ENCODE results near the gene EYS. TPM values are rescaled to one million over a fixed set of nuclear protein-coding genes. Genes with fewer than 3 reads are reported as not detected.

Gene EYS
- total RNA-seq, 1 experiment from 2014 or later: not detected

DNA sequence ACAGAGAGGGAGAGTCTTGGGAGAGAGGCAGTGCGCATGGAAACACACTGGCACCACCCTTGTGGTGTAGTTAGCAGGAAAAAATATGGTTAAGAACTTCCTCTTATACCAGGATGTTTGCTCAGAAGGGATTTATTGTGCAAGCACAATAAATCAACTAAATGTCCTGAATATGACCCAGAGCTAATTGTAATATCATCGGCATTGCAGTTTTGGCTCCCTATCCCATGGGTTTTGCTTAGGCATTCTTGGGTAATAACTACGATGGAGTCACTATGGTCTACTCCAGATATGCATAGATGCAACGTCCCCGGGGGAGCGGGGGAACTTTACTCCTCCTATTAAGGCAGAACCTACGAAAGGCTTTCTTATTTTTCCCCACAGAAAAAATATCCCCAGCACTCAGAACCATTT is 751.6 kb downstream of the EYS start:
- no peak overlapping the region for H3T11ph ChIP-seq (ENCODE audit: low read length)
- H3K14ac ChIP-seq (ENCODE audit: insufficient read depth, low read length): no peak overlapping the region
- no peak overlapping the region for H4K91ac ChIP-seq (ENCODE audit: insufficient read length, low read depth, low read length)
- no peaks in the 10 kb centered on the region for H4K20me1 ChIP-seq (ENCODE audit: control insufficient read depth, insufficient read depth, insufficient read length)
- Mint-ChIP-seq H3K27ac (peak overlapping the region in 1 of 3 experiments; percentile 79; a peak in 2 of 7 replicates), H3K36me3 (ENCODE audit: insufficient read depth in 1 of 3, low read depth in 3 of 3) (no peaks in the 10 kb centered on the region), H3K27me3 (ENCODE audit: low read depth) (no peaks in the 10 kb centered on the region), H3K4me3 (no peak overlapping the region), H3K4me1 (no peaks in the 10 kb centered on the region), H3K9me3 (no peaks in the 10 kb centered on the region; a peak in 2 of 5 replicates)
- TF ChIP-seq, protein P1, sequence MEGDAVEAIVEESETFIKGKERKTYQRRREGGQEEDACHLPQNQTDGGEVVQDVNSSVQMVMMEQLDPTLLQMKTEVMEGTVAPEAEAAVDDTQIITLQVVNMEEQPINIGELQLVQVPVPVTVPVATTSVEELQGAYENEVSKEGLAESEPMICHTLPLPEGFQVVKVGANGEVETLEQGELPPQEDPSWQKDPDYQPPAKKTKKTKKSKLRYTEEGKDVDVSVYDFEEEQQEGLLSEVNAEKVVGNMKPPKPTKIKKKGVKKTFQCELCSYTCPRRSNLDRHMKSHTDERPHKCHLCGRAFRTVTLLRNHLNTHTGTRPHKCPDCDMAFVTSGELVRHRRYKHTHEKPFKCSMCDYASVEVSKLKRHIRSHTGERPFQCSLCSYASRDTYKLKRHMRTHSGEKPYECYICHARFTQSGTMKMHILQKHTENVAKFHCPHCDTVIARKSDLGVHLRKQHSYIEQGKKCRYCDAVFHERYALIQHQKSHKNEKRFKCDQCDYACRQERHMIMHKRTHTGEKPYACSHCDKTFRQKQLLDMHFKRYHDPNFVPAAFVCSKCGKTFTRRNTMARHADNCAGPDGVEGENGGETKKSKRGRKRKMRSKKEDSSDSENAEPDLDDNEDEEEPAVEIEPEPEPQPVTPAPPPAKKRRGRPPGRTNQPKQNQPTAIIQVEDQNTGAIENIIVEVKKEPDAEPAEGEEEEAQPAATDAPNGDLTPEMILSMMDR (conservative IDR thresholded peaks at IDR 0.05): no peak
- no peak overlapping the region for H2AFZ ChIP-seq (ENCODE audit: low read length)
- no peaks in the 10 kb centered on the region for H3K79me1 ChIP-seq (ENCODE audit: insufficient read depth, low read depth, low read length, poor library complexity, severe bottlenecking)
- H2BK15ac ChIP-seq (ENCODE audit: low read depth, low read length): no peak overlapping the region
- no peak overlapping the region for H4K8ac ChIP-seq (replicated peaks; ENCODE audit: insufficient read length, low read depth, low read length)
- H2BK5ac ChIP-seq (ENCODE audit: insufficient read length, low read length): no peak overlapping the region
- no peak overlapping the region for H3K4me2 ChIP-seq (ENCODE audit: insufficient read depth, insufficient read length, low read length)
- no peak overlapping the region for H2BK20ac ChIP-seq (ENCODE audit: low read depth, low read length, poor library complexity, severe bottlenecking)
- no CpG with 5 or more reads among the region's 7 CpGs for WGBS (ENCODE audit: extremely low coverage, insufficient read length, low lambda C conversion rate)
- H3K23me2 ChIP-seq (ENCODE audit: insufficient read length, low read depth, low read length, poor library complexity, severe bottlenecking): no peaks in the 10 kb centered on the region
- H3K23ac ChIP-seq (ENCODE audit: insufficient read length, low read depth, low read length): no peak overlapping the region
- no peak overlapping the region for H3K56ac ChIP-seq (ENCODE audit: insufficient read length, low read depth, low read length)
- H2BK12ac ChIP-seq (ENCODE audit: insufficient read length, low read depth, low read length): no peak overlapping the region
- H2AK5ac ChIP-seq (ENCODE audit: insufficient read length, low read length): no peak overlapping the region
- no peak overlapping the region for H2BK120ac ChIP-seq (ENCODE audit: low read depth, low read length, poor library complexity, severe bottlenecking)
- no peaks in the 10 kb centered on the region for H3K4me1 ChIP-seq (ENCODE audit: insufficient read depth, low read length)
- no peak overlapping the region for H3K4ac ChIP-seq (ENCODE audit: low read depth, low read length)
- no peaks in the 10 kb centered on the region for H3K9me3 ChIP-seq (ENCODE audit: control insufficient read depth, low read depth, low read length)
- H4K5ac ChIP-seq (ENCODE audit: insufficient read length, low read depth, low read length): no peak overlapping the region
- H3K18ac ChIP-seq (ENCODE audit: insufficient read length, low read depth, low read length): no peak overlapping the region
- DNase-seq: no peak
- no peak overlapping the region for H3K27ac ChIP-seq (ENCODE audit: insufficient read length, low read depth, low read length)
- H3K79me2 ChIP-seq (ENCODE audit: insufficient read depth, low read length): no peaks in the 10 kb centered on the region
- H3K27me3 ChIP-seq (ENCODE audit: insufficient read depth, low read length): no peaks in the 10 kb centered on the region
- H3K9ac ChIP-seq (ENCODE audit: extremely low read depth, insufficient read length, low read length): no peak overlapping the region
